Measurements from ENCODE around the gene TSEN2. TPM values are rescaled to one million over a fixed set of nuclear protein-coding genes. Genes with fewer than 3 reads are reported as not detected.

Gene TSEN2
- polyA plus RNA-seq, 3 donors = 3.2 to 7.3 (median 3.9) TPM

DNA sequence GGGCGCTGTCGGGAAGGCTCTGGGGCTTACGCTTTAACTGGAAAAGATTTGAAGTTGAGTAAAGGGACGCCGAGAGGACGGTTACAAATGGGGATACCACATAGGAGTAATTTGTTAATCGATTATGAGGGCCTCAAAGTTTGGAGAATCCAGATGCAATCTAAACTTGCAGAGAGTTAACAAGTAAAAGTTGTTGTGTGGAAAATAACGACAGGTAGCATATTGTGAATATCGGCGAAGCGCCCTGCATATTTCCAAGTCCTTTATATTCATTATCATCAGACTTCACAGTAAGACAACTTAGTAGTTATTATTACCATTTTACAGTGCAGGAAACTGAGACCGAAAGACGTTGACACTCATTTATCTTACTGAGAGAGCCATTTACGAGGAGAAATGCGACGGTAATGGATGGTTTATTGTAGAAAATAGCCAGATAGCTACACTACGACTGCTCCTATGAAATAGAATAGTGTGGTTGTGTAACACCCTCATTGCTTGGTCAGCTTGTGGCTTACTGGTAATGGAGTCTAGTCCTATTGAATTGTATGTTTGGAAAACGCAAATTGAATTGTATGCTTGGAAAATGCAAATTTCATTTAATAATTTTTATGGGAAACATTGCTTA is 73.3 kb downstream of the TSEN2 start:
- peaks cover 38% of the 10 kb centered on the region for H4K20me1 ChIP-seq (ENCODE audit: insufficient read depth, low read length)
- peaks cover 35 to 37% of the 10 kb centered on the region in 2 donors for H3K4me1 ChIP-seq (ENCODE audit: control insufficient read depth in 1 of 2, insufficient read depth in 2 of 2, low read length in 2 of 2)
- peaks cover 55% of the 10 kb centered on the region for H3K79me2 ChIP-seq (ENCODE audit: insufficient read depth, low read length)

GRCh38 chr3:12558706-12559105 is 74.4 kb downstream of the TSEN2 start:
- peaks cover 56% of the 10 kb centered on the region for H3K4me1 Mint-ChIP-seq
- 100% methylated on average over 3 of the region's 4 CpGs for WGBS (ENCODE audit: insufficient coverage)
- H3K36me3 Mint-ChIP-seq = peaks cover 0 to under 1% of the 10 kb centered on the region in 2 donors
- intact Hi-C loops (cut with micrococcal nuclease) = loop anchor here in 1 of 2 donors (5.0 kb wide), 2 partner anchors 104 to 284 kb away; partner anchors contain the start of genes RAF1 and RPL32
- H3K4me3 Mint-ChIP-seq = no peak overlapping the region
- H3K27me3 ChIP-seq (ENCODE audit: control insufficient read depth in 2 of 2, insufficient read depth in 2 of 2, low read length in 2 of 2) = peaks cover 0 to 5% of the 10 kb centered on the region in 2 donors
- H3K27me3 Mint-ChIP-seq (ENCODE audit: low read depth in 3 of 3) = peaks cover 9 to 23% (median 17%) of the 10 kb centered on the region in 3 donors
- no peaks in the 10 kb centered on the region for H3K36me3 ChIP-seq (replicated peaks in 1 of 2; ENCODE audit: control insufficient read depth in 1 of 2, insufficient read depth in 2 of 2, low read length in 2 of 2)
- no peaks in the 10 kb centered on the region for H3K9me3 Mint-ChIP-seq
- H3K9ac ChIP-seq (ENCODE audit: insufficient read depth, low read length, poor library complexity, severe bottlenecking) = no peak overlapping the region
- H3K27ac Mint-ChIP-seq = peak overlapping the region in 2 of 7 donors; percentile 32 to 89
- peaks cover 46% of the 10 kb centered on the region for H4K20me1 ChIP-seq (ENCODE audit: insufficient read depth, low read length)
- no peak for DNase-seq
- H3K79me2 ChIP-seq (ENCODE audit: insufficient read depth, low read length) = peaks cover 66% of the 10 kb centered on the region
- H3K4me2 ChIP-seq (replicated peaks; ENCODE audit: extremely low read depth, low read length, poor library complexity, severe bottlenecking) = peak overlapping the region; percentile 93
- no peak overlapping the region for H2AFZ ChIP-seq (ENCODE audit: insufficient read depth, low read depth, low read length, poor library complexity, severe bottlenecking)
- TF ChIP-seq, protein P1, sequence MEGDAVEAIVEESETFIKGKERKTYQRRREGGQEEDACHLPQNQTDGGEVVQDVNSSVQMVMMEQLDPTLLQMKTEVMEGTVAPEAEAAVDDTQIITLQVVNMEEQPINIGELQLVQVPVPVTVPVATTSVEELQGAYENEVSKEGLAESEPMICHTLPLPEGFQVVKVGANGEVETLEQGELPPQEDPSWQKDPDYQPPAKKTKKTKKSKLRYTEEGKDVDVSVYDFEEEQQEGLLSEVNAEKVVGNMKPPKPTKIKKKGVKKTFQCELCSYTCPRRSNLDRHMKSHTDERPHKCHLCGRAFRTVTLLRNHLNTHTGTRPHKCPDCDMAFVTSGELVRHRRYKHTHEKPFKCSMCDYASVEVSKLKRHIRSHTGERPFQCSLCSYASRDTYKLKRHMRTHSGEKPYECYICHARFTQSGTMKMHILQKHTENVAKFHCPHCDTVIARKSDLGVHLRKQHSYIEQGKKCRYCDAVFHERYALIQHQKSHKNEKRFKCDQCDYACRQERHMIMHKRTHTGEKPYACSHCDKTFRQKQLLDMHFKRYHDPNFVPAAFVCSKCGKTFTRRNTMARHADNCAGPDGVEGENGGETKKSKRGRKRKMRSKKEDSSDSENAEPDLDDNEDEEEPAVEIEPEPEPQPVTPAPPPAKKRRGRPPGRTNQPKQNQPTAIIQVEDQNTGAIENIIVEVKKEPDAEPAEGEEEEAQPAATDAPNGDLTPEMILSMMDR (IDR thresholded peaks at IDR 0.05) = no peak
- peaks cover 33 to 37% of the 10 kb centered on the region in 2 donors for H3K4me1 ChIP-seq (ENCODE audit: control insufficient read depth in 1 of 2, insufficient read depth in 2 of 2, low read length in 2 of 2)
- peak overlapping the region in 1 of 3 experiments; percentile 89 for H3K4me3 ChIP-seq (replicated peaks in 1 of 3; ENCODE audit: low read depth in 2 of 3, low read length in 3 of 3)
- H3K27ac ChIP-seq (ENCODE audit: low read depth in 1 of 2, low read length in 2 of 2) = no peak overlapping the region
- no peaks in the 10 kb centered on the region for H3K9me3 ChIP-seq (replicated peaks in 1 of 2; ENCODE audit: control insufficient read depth in 1 of 2, insufficient read depth in 1 of 2, low read length in 2 of 2)

More for the DNA sequence above, 73.3 kb downstream of the TSEN2 start:
- 2% methylated on average over 7 of the region's 18 CpGs for WGBS (ENCODE audit: insufficient coverage)
- H3K4me3 ChIP-seq (replicated peaks in 1 of 3; ENCODE audit: low read depth in 2 of 3, low read length in 3 of 3) = peak overlapping the region; percentile 48 to 89 (median 75)
- no peaks in the 10 kb centered on the region for H3K9me3 Mint-ChIP-seq
- H3K27me3 Mint-ChIP-seq (ENCODE audit: low read depth in 3 of 3) = peaks cover 16 to 34% (median 26%) of the 10 kb centered on the region in 3 donors
- intact Hi-C loops (cut with micrococcal nuclease) = loop anchor here in 1 of 2 donors (5.0 kb wide), 2 partner anchors 105 to 285 kb away; partner anchors contain the start of genes RAF1 and RPL32
- no peaks in the 10 kb centered on the region for H3K9me3 ChIP-seq (replicated peaks in 1 of 2; ENCODE audit: control insufficient read depth in 1 of 2, insufficient read depth in 1 of 2, low read length in 2 of 2)
- H3K4me1 Mint-ChIP-seq = peaks cover 56% of the 10 kb centered on the region
- H3K27ac Mint-ChIP-seq = peak overlapping the region; percentile 89 to 94 (median 92)
- H3K27ac ChIP-seq (ENCODE audit: low read depth in 1 of 2, low read length in 2 of 2) = peak overlapping the region; percentile 90 to 96
- H3K4me3 Mint-ChIP-seq = peak overlapping the region; percentile 83 to 93
- peaks cover 2 to 7% of the 10 kb centered on the region in 2 donors for H3K27me3 ChIP-seq (ENCODE audit: control insufficient read depth in 2 of 2, insufficient read depth in 2 of 2, low read length in 2 of 2)
- H3K36me3 Mint-ChIP-seq = no peaks in the 10 kb centered on the region
- TF ChIP-seq, protein P1 (IDR thresholded peaks at IDR 0.05) = no peak
- DNase-seq = peak; percentile 7 to 44 (median 23)
- H3K36me3 ChIP-seq (replicated peaks in 1 of 2; ENCODE audit: control insufficient read depth in 1 of 2, insufficient read depth in 2 of 2, low read length in 2 of 2) = no peaks in the 10 kb centered on the region
- H2AFZ ChIP-seq (ENCODE audit: insufficient read depth, low read depth, low read length, poor library complexity, severe bottlenecking) = peak overlapping the region; percentile 98
- H3K9ac ChIP-seq (ENCODE audit: insufficient read depth, low read length, poor library complexity, severe bottlenecking) = peak overlapping the region; percentile 91
- H3K4me2 ChIP-seq (replicated peaks; ENCODE audit: extremely low read depth, low read length, poor library complexity, severe bottlenecking) = peak overlapping the region; percentile 93

All from CD14-positive monocyte (primary cell).